ENCODE data around the gene LRRC58. TPM values are rescaled to one million over a fixed set of nuclear protein-coding genes. Genes with fewer than 3 reads are reported as not detected.
A peak's percentile ranks its signal among the peaks of the same experiment; 100 is the strongest.

LRRC58 gene
- total RNA-seq, 2 experiments from 2014 or later = 23.2 to 24.8 TPM

- DNase-seq = no peak
- CTCF ChIA-PET = interaction anchor here (1.3 kb wide), 1 partner anchor 62 kb away, joined by 5 read pairs; no protein-coding TSS in a partner anchor
- H3K9me3 Mint-ChIP-seq = no peaks in the 10 kb centered on the region
- no peak overlapping the region for H3K4me3 Mint-ChIP-seq
- POLR2A ChIA-PET = no interaction called here
- H3K4me1 Mint-ChIP-seq = no peaks in the 10 kb centered on the region
- H3K27ac Mint-ChIP-seq = no peak overlapping the region
- peaks cover 40% of the 10 kb centered on the region for H3K27me3 Mint-ChIP-seq
- no peaks in the 10 kb centered on the region for H3K36me3 Mint-ChIP-seq (ENCODE audit: low read depth)
These were observed 6.3 kb upstream of the LRRC58 start for GRCh38 chr3:120355486-120355885.

- DNase-seq = no peak
- ChIA-PET POLR2A (no interaction called here), CTCF (interaction anchor here (1.6 kb wide), 1 partner anchor 64 kb away, joined by 5 read pairs; no protein-coding TSS in a partner anchor)
- no peaks in the 10 kb centered on the region for H3K9me3 Mint-ChIP-seq
- H3K4me3 Mint-ChIP-seq = no peak overlapping the region
- H3K27ac Mint-ChIP-seq = no peak overlapping the region
- no peaks in the 10 kb centered on the region for H3K36me3 Mint-ChIP-seq (ENCODE audit: low read depth)
- peaks cover 40% of the 10 kb centered on the region for H3K27me3 Mint-ChIP-seq
- H3K4me1 Mint-ChIP-seq = peaks cover 7% of the 10 kb centered on the region
These were observed 4.3 kb upstream of the LRRC58 start for GRCh38 chr3:120353463-120353862.

GRCh38 chr3:120352017-120352416 is 2.9 kb upstream of the LRRC58 start:
- no peaks in the 10 kb centered on the region for H3K9me3 Mint-ChIP-seq
- peaks cover 9% of the 10 kb centered on the region for H3K36me3 Mint-ChIP-seq (ENCODE audit: low read depth)
- no peak overlapping the region for H3K27ac Mint-ChIP-seq
- H3K4me1 Mint-ChIP-seq = peaks cover 19% of the 10 kb centered on the region
- no peak for DNase-seq
- peaks cover 36% of the 10 kb centered on the region for H3K27me3 Mint-ChIP-seq
- CTCF ChIA-PET = interaction anchor here (5.2 kb wide), 1 partner anchor 66 kb away, joined by 37 read pairs; no protein-coding TSS in a partner anchor
- no peak overlapping the region for H3K4me3 Mint-ChIP-seq
- POLR2A ChIA-PET = interaction anchor here (1.0 kb wide), 1 partner anchor 10 kb away, joined by 3 read pairs; no protein-coding TSS in a partner anchor

GRCh38 chr3:120350401-120350941 is 1.3 kb upstream of the LRRC58 start:
- peaks cover 28% of the 10 kb centered on the region for H3K27me3 Mint-ChIP-seq
- no peak for DNase-seq
- no peaks in the 10 kb centered on the region for H3K9me3 Mint-ChIP-seq
- peaks cover 18% of the 10 kb centered on the region for H3K36me3 Mint-ChIP-seq (ENCODE audit: low read depth)
- peaks cover 34% of the 10 kb centered on the region for H3K4me1 Mint-ChIP-seq
- ChIA-PET CTCF (interaction anchor here (0.8 to 5.2 kb wide), 3 partner anchors 67 to 246 kb away, joined by 3 to 37 read pairs (median 5); partner anchors contain the start of gene NDUFB4), POLR2A (interaction anchor here (4.1 kb wide), 1 partner anchor 256 kb away, joined by 79 read pairs; the partner anchor contains the start of gene GSK3B)
- peak overlapping the region; percentile 9 for H3K4me3 Mint-ChIP-seq
- no peak overlapping the region for H3K27ac Mint-ChIP-seq

- H3K36me3 Mint-ChIP-seq (ENCODE audit: low read depth) = peaks cover 25% of the 10 kb centered on the region
- ChIA-PET POLR2A (interaction anchor here (1.7 to 4.1 kb wide), 6 partner anchors 10 to 258 kb away, joined by 7 to 79 read pairs (median 10); partner anchors contain the start of genes GSK3B and NDUFB4), CTCF (interaction anchor here (0.8 to 5.2 kb wide), 5 partner anchors 13 to 246 kb away, joined by 3 to 37 read pairs (median 5); partner anchors contain the start of gene NDUFB4)
- no peaks in the 10 kb centered on the region for H3K9me3 Mint-ChIP-seq
- H3K27me3 Mint-ChIP-seq = peaks cover 22% of the 10 kb centered on the region
- no peak for DNase-seq
- H3K27ac Mint-ChIP-seq = peak overlapping the region; percentile 74
- peaks cover 41% of the 10 kb centered on the region for H3K4me1 Mint-ChIP-seq
- peak overlapping the region; percentile 89 for H3K4me3 Mint-ChIP-seq
These were observed 636 bp upstream of the LRRC58 start for GRCh38 chr3:120349855-120350125.

GRCh38 chr3:120348065-120348990 is 826 bp downstream of the LRRC58 start:
- ChIA-PET POLR2A (interaction anchor here (0.6 to 4.1 kb wide), 17 partner anchors 8 to 879 kb away, joined by 3 to 79 read pairs (median 5); partner anchors contain the start of genes COX17, GSK3B, GTF2E1 and NDUFB4), CTCF (interaction anchor here (0.6 to 5.2 kb wide), 10 partner anchors 9 to 213 kb away, joined by 3 to 37 read pairs (median 4); no protein-coding TSS in a partner anchor)
- peaks cover 54% of the 10 kb centered on the region for H3K4me1 Mint-ChIP-seq
- H3K36me3 Mint-ChIP-seq (ENCODE audit: low read depth) = peaks cover 32% of the 10 kb centered on the region
- peaks cover 15% of the 10 kb centered on the region for H3K27me3 Mint-ChIP-seq
- DNase-seq = peak; percentile 72
- H3K9me3 Mint-ChIP-seq = no peaks in the 10 kb centered on the region
- peak overlapping the region; percentile 89 for H3K4me3 Mint-ChIP-seq
- peak overlapping the region; percentile 85 for H3K27ac Mint-ChIP-seq

- ChIA-PET POLR2A (interaction anchor here (0.5 to 2.3 kb wide), 3 partner anchors 11 to 248 kb away, joined by 3 to 11 read pairs (median 3); no protein-coding TSS in a partner anchor), CTCF (interaction anchor here (3.3 kb wide), 1 partner anchor 73 kb away, joined by 13 read pairs; no protein-coding TSS in a partner anchor)
- no peaks in the 10 kb centered on the region for H3K27me3 Mint-ChIP-seq
- H3K4me1 Mint-ChIP-seq = peaks cover 48% of the 10 kb centered on the region
- peaks cover 12% of the 10 kb centered on the region for H3K9me3 Mint-ChIP-seq
- H3K27ac Mint-ChIP-seq = peak overlapping the region; percentile 66
- H3K36me3 Mint-ChIP-seq (ENCODE audit: low read depth) = peaks cover 66% of the 10 kb centered on the region
- no peak for DNase-seq
- no peak overlapping the region for H3K4me3 Mint-ChIP-seq
These were observed 4.8 kb downstream of the LRRC58 start for GRCh38 chr3:120344349-120344748.

- Mint-ChIP-seq H3K4me3 (no peak overlapping the region), H3K27ac (no peak overlapping the region), H3K36me3 (ENCODE audit: low read depth) (peaks cover 67% of the 10 kb centered on the region), H3K27me3 (no peaks in the 10 kb centered on the region), H3K9me3 (peaks cover 17% of the 10 kb centered on the region), H3K4me1 (peaks cover 40% of the 10 kb centered on the region)
- POLR2A ChIA-PET = interaction anchor here (1.2 kb wide), 1 partner anchor 11 kb away, joined by 3 read pairs; no protein-coding TSS in a partner anchor
- no peak for DNase-seq
- CTCF ChIA-PET = interaction anchor here (1.4 kb wide), 1 partner anchor 75 kb away, joined by 5 read pairs; no protein-coding TSS in a partner anchor
These were observed 7.4 kb downstream of the LRRC58 start for GRCh38 chr3:120341658-120342346.

- H3K36me3 Mint-ChIP-seq (ENCODE audit: low read depth) = peaks cover 59% of the 10 kb centered on the region
- H3K27me3 Mint-ChIP-seq = no peaks in the 10 kb centered on the region
- no peak overlapping the region for H3K27ac Mint-ChIP-seq
- ChIA-PET CTCF (no interaction called here), POLR2A (interaction anchor here (2.4 kb wide), 1 partner anchor 10 kb away, joined by 9 read pairs; the partner anchor contains the start of gene LRRC58)
- peaks cover 16% of the 10 kb centered on the region for H3K4me1 Mint-ChIP-seq
- DNase-seq = no peak
- H3K4me3 Mint-ChIP-seq = no peak overlapping the region
- H3K9me3 Mint-ChIP-seq = peaks cover 17% of the 10 kb centered on the region
These were observed 9.8 kb downstream of the LRRC58 start for GRCh38 chr3:120339362-120339761.

- DNase-seq = no peak
- H3K4me3 Mint-ChIP-seq = no peak overlapping the region
- peaks cover 17% of the 10 kb centered on the region for H3K9me3 Mint-ChIP-seq
- ChIA-PET POLR2A (no interaction called here), CTCF (interaction anchor here (1.1 kb wide), 1 partner anchor 18 kb away, joined by 3 read pairs; no protein-coding TSS in a partner anchor)
- H3K27ac Mint-ChIP-seq = no peak overlapping the region
- peaks cover 8% of the 10 kb centered on the region for H3K4me1 Mint-ChIP-seq
- no peaks in the 10 kb centered on the region for H3K27me3 Mint-ChIP-seq
- peaks cover 60% of the 10 kb centered on the region for H3K36me3 Mint-ChIP-seq (ENCODE audit: low read depth)
These were observed 10.6 kb downstream of the LRRC58 start for GRCh38 chr3:120338517-120338916.

GRCh38 chr3:120332646-120333045 is 16.5 kb downstream of the LRRC58 start:
- Mint-ChIP-seq H3K4me3 (no peak overlapping the region), H3K27me3 (no peaks in the 10 kb centered on the region), H3K27ac (no peak overlapping the region), H3K36me3 (ENCODE audit: low read depth) (peaks cover 39% of the 10 kb centered on the region), H3K9me3 (no peaks in the 10 kb centered on the region), H3K4me1 (no peaks in the 10 kb centered on the region)
- DNase-seq = no peak
- ChIA-PET CTCF (no interaction called here), POLR2A (interaction anchor here (1.2 kb wide), 1 partner anchor 12 kb away, joined by 3 read pairs; no protein-coding TSS in a partner anchor)

- no peaks in the 10 kb centered on the region for H3K9me3 Mint-ChIP-seq
- no peak overlapping the region for H3K27ac Mint-ChIP-seq
These were observed 18.1 kb downstream of the LRRC58 start for GRCh38 chr3:120331076-120331475.

More at GRCh38 chr3:120331076-120331475, 18.1 kb downstream of the LRRC58 start:
- H3K27me3 Mint-ChIP-seq = no peaks in the 10 kb centered on the region
- H3K4me1 Mint-ChIP-seq = no peaks in the 10 kb centered on the region
- POLR2A ChIA-PET = interaction anchor here (1.1 kb wide), 1 partner anchor 17 kb away, joined by 4 read pairs; no protein-coding TSS in a partner anchor
- DNase-seq = no peak
- no peak overlapping the region for H3K4me3 Mint-ChIP-seq
- peaks cover 49% of the 10 kb centered on the region for H3K36me3 Mint-ChIP-seq (ENCODE audit: low read depth)
- CTCF ChIA-PET = interaction anchor here (1.2 to 1.4 kb wide), 2 partner anchors 18 to 86 kb away, joined by 3 to 5 read pairs; partner anchors contain the start of gene LRRC58

Data from activated CD4-positive, alpha-beta memory T cell treated with anti-CD3 and anti-CD28 coated beads, Interleukin-2, amount 10 ng/mL, durations not matched to agents 7 days and 5 days (primary cell).